OCI-LY1 (cell line): ENCODE measurements around the gene SNAI3.

ENCODE experiments used
- EZH2 ChIP-seq: fragments of 200-600 bp; sonication (generic), shearing (Covaris generic); IDR thresholded peaks from 2 replicates; pipeline ENCODE4 v1.8.0; 2017; ENCODE audit warnings: borderline replicate concordance, mixed run types, mild to moderate bottlenecking, antibody characterized with exemption, low read length, moderate library complexity, mixed read lengths
- TF ChIP-seq, protein P1 (sequence below): fragments of 200-600 bp; sonication (generic), shearing (Covaris generic); IDR thresholded peaks from 2 replicates; pipeline ENCODE4 v1.5.1; 2017; ENCODE audit warnings: mild to moderate bottlenecking, antibody characterized with exemption, low read length, moderate library complexity, mixed read lengths

DNA sequence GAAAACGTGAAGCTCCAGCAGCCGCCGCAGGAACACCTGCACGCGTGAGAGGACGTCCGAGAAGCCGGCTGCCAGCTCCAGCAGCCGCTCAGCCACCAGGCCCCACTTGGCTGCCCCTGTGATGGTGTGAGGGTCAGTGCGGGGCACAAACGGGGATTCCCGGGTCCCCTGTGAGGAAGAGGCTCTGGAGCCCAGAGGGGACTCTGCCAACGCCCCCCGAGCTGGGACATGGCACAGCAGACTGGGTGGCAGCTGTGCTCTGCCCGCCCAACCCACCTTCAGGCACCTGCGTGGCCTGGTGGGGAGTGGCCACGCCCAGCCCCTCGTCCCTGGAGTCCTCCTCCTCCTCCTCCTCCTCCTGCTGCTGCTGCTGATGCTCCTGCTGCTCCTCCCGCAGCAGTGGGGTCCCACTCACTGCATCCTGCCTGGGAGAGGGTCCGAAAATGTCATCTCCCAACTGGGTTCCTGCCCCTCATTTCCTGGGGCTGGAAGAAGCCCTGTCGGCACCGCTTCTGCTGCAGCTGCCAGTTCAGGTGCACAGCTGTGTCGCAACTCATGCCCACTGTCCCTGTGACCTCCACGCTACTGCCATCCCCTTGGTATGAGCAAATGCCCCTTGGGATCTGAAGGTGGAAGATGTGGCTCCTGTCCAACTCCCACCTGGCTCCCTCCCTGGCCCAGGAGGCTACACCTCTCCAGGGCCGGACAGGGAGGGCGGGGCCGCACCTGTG lies 47.5 kb upstream of the SNAI3 start:
- TF ChIP-seq, protein P1, sequence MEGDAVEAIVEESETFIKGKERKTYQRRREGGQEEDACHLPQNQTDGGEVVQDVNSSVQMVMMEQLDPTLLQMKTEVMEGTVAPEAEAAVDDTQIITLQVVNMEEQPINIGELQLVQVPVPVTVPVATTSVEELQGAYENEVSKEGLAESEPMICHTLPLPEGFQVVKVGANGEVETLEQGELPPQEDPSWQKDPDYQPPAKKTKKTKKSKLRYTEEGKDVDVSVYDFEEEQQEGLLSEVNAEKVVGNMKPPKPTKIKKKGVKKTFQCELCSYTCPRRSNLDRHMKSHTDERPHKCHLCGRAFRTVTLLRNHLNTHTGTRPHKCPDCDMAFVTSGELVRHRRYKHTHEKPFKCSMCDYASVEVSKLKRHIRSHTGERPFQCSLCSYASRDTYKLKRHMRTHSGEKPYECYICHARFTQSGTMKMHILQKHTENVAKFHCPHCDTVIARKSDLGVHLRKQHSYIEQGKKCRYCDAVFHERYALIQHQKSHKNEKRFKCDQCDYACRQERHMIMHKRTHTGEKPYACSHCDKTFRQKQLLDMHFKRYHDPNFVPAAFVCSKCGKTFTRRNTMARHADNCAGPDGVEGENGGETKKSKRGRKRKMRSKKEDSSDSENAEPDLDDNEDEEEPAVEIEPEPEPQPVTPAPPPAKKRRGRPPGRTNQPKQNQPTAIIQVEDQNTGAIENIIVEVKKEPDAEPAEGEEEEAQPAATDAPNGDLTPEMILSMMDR: no peak
- TF ChIP-seq EZH2: no peak
